Left hindlimb (tissue), 1 donor: ENCODE results near the gene USP19.

Source experiments
- DNase-seq: peaks from one replicate; pipeline ENCODE4 v3.0.0-alpha.2; 2018

The USP19 gene

DNA sequence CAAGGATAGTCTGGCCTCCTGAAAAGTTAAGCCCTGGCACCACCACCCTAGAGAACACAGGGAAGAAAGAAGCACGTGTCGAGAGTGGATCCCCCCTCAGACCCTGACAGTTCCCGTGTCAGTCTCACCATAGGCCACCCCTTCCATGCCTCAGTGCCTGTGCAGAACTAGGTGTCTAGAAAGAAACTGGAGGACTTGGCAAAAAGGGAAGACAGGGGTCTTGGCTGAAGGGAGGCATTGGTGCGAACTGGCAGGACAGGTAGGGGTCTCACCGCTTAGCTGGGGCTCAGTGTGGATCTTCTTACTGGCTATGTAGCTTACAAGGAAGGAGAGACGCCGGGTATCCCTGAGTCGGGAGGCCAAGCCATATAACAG lies 16.6 kb downstream of the USP19 start:
- no peak for DNase-seq

DNA sequence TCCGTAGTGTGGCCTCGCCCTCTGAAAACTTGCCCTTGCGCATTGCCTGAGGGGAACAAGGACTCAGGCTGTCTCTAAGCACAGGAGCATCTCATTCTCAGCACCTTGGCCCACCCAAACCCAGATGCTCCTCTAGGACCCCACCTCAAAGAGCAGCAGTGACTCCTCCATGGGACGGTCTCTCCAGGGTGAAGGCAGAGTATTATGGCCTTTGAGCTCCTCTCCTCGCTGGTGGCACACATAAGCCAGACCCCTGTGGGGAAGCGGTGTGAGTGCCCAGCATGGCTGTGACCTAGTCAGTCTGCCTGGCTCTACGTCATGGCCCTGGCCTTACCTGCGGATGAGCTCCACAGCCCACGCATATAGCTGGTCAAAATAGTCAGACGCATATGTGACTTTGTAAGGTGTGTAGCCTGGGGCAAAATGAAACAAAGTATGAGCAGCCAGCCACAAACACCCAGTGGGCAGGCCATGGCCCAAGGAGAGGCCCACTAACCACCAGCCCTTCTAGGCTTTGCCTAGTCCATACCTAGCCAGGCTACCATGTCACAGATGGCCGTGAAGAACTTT lies 20.5 kb downstream of the USP19 start:
- DNase-seq, result no peak

DNA sequence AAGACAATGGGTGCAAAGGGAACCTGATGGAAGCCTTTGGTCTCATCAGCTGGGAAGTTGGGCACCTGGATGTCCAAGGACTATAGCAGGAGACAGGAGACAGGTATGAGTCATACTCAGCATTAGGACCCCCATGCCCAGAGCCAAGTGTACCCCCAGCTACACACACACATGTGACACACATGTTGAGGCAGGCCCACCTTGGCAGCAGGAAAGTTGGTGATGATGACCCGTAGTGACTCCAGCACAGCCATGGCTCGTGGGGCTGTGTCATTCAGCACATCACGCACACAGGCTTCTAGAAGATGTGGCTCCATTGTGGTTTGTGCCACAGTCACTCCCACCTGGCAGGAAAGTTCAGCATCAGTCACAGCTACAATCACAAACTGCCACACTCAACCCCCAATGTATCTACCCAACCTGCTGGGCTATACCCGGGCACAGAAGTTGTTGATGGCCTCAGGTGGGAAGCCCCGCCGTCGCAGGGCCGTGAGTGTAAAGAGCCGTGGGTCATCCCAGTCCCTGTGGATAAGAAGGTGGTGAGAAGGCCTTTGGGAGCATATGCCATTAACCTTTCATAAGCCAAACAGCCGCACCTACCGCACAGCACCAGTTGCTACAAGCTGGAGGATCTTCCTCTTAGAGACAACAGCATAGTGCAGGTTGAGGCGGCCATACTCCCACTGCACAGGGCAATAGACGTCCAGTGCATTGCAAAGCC lies 21.6 kb downstream of the USP19 start:
- no peak for DNase-seq

DNA sequence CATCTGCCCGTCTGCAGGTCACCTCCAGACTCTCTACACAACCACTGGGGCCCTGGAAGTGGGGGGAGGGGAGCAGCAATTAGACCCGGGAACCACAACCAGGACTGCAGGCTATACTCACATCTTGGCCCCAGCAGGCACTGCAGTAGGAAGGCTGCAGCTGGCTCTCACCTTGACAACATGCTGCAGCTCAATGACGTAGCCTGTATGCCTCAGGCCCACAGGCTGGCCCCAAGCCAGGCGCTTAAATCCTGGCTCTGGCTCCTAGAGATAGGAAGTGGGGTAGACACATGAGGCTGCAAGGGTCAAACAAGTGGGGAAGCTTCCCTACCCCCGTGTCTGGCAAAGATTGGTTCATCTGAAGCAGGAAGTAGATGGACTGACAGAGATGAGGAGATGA lies 22.2 kb downstream of the USP19 start:
- DNase-seq, result no peak

DNA sequence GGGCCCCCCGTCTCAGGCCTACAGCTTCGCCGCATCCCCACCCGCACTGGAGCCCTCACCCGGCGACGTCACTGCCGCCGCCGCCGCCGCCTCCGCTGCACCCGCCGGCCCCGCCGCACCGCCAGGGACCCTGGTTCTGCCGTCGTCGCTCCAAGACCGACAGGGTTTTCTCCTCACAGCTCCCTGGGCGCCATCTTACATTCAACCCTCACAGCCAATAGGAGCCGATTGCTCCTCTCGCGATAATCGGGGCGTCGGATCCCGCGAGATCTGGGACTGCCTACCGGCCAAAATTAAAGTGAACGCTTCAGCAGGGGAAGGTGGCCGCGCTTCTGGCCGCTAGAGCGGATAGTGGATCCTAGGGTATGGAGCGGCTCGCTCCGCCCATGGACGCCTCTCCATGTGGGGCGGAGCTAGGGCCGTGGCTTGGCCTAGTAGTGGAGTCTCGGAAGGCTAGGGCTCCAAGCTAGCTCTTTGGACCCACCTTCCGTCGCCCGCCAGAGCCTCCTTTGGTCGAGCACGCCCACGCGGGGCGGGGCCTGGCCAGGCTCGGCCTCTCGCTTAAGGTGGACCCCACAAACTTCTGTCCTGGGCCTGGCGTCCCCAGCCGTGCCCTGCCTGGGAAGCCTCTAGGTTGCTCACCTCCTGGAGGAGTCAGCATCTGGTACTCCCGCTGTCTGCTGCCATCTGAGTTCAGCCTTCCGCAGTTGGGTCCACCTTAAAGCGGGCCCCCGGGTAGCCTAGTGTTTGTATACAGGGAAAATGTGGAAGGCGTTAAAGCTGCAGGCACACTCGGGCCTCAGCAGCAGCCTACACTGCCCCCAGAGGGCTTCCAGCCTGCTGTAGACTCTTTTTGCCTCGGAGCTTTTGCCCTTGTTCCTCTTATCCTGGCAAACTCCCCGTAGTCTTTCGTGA lies 26.5 kb downstream of the USP19 start, which contains the start of gene QRICH1:
Gene QRICH1, minus strand, starts transcription at position 219 of the 915 bp plus-strand sequence. CDS start 17,054 bp downstream, outside the sequence.
- peak; percentile 99 for DNase-seq

DNA sequence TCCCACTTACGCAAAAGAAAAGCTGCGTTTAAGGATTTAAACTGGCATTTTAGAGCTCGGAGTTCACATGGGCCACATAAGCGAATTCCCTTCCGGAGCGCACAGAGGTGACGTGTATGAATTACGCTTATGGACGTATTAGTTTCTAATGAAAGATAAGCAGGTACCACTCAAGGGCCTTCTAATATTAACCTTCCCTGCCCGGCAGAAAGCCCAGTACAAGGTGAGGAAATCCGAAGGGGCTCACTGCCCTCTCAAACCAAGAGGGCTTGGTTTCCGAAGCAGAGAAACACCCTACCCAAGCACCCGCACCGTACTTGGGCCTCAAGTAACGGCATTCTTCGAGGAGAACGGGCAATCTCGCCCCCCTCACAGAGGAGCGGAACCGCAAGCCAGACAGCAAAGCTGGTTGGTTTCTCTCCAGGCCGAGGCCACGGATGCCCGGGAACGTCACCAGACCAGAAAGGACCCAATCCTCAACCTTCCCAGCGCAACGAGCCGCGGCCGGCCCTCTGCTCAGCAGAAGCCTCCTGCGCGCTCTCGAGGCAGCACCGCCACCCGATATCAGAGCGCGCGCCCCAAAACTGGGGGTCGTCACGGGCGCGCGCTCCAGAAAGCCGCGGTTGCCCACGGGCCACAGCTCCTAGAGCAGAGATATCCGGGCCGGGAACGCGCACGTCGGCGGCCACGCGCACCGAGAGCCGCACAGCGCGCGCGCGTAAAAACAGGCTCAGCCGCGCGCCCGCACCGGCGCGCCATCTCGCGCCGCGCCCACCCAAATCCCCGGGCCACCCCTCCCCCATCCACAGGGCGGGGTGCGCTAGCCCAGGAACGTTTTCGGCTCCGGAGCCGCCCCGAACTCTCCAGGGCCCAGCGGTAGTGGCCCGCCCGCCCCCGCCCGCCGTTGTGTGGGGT lies 27.4 kb downstream of the USP19 start:
- DNase-seq, result peak; percentile 86

DNA sequence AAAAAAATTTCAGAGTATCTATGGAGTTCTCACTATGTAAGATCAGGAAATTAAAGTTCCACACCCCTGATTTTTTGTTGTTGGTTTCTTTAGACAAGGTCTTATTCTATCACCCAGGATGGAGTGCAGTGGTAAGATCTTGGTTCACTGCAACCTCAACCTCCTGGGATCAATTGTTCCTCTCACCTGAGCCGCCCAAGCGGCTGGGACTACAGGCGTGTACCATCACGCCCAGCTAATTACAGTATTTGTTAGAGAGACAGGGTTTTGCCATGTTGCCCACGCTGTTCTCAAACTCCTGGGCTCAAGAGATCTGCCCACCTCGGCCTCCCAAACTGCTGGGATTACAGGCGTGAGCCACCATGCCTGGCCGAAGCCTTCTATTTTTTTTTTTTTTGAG lies 39.2 kb downstream of the USP19 start:
- DNase-seq, result no peak

DNA sequence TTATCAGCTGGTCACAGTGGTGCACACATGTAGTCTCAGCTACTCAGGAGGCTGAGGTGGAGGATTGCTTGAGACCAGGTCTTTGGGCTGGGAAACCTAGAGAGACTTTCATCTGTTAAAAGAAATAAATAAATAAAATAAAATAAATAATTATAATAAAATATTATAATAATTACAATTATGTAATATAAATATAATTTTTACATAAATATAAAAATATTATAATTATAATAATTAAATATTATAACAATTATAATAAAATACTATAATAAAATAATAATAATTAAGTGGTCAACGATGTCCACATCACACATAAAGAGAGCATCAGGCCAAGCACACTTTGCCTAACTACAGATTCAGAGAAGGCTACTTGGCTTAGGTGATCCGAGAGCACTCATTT lies 41.4 kb downstream of the USP19 start:
- no peak for DNase-seq

DNA sequence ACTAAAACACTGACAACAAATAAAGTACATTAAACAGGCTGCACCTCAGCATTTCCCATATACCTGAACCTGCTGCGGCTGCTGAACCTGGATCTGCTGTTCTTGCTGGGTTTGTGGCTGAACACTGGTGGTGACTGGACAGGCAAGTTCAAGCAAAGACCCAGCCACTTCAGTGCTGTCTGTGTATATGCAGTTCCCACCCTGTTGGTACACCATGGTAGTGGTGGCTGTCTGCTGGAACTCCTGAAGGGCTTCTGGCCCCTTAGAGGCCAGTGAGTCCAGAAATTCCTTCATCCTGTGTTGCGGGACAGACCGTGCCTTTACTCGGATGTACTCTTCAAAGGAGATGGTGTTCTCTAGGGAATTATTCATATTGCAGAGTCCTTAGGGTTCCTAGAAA lies 44.0 kb downstream of the USP19 start:
- no peak for DNase-seq

DNA sequence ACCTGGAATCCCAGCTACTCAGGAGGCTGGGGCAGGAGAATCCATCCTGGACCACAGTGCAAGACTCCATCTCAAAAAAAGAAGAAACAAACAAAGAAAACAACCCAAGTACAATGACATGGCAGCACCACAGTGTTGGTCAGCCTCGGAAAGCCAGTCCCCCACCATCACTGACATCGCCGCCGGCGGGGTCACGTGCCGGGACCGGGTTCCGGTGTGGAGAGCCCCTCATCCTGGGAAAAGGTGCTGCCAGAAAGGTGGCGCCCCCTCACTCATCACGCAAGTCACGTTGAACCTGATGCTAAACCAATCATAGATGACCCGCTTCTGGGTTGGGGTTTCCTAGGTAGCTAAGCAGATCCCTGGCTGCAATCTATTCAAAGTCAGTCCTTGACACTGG lies 44.5 kb downstream of the USP19 start:
- DNase-seq, result no peak
